H1 (cell line): ENCODE results near the gene GAB3. TPM values are rescaled to one million over a fixed set of nuclear protein-coding genes. Genes with fewer than 3 reads are reported as not detected.

ENCODE experiments used
- CBX8 ChIP-seq: fragments of 300-800, 300-1000 bp; sonication (generic); IDR thresholded peaks from 2 replicates; pipeline ENCODE4 v1.7.1; 2016; ENCODE audit warnings: low read depth, low read length, borderline replicate concordance
- CEBPB ChIP-seq: IDR thresholded peaks from 2 replicates; pipeline ENCODE4 v1.6.1; 2012; ENCODE audit warnings: low read depth, low read length
- FOSL1 ChIP-seq: IDR thresholded peaks from 2 replicates; pipeline ENCODE4 v1.6.1; 2011; ENCODE audit warnings: mild to moderate bottlenecking, low read depth, low read length, moderate library complexity; ENCODE audit not compliant: insufficient read depth
- GTF2F1 ChIP-seq: IDR thresholded peaks from 2 replicates; pipeline ENCODE4 v1.6.1; 2012; ENCODE audit warnings: low read depth, low read length, improper control_type of control experiment, borderline replicate concordance
- PHF8 ChIP-seq: fragments of 200-600 bp; sonication (generic); conservative IDR thresholded peaks from 2 replicates; pipeline ENCODE4 v1.7.1; 2012; ENCODE audit warnings: low read depth, mild to moderate bottlenecking, inconsistent platforms, low read length, moderate library complexity
- POLR2A ChIP-seq, 2 experiments: IDR thresholded peaks; 1 replicate in 1 of 2; 2 replicates in 1 of 2; pipeline ENCODE4 v1.6.1; 2011; ENCODE audit warnings: low read depth in 2 of 2, low read length in 2 of 2, mild to moderate bottlenecking in 2 of 2; ENCODE audit errors: control extremely low read depth in 1 of 2
- RFX5 ChIP-seq: IDR thresholded peaks from 2 replicates; pipeline ENCODE4 v1.6.1; 2011; ENCODE audit warnings: low read depth, low read length, improper control_type of control experiment, borderline replicate concordance
- SP4 ChIP-seq: IDR thresholded peaks from 2 replicates; pipeline ENCODE4 v1.6.1; 2012; ENCODE audit warnings: low read length, inconsistent platforms
- polyA plus RNA-seq, 7 experiments: library from polyadenylated mRNA; depleted of rRNA in 3 of 7; stranded (reverse) in 5 of 7; unstranded in 2 of 7; fragments of >200 nt in 5 of 7; fragments of 200-250 nt in 2 of 7; gene quantifications; 1 replicate in 5 of 7; 2 replicates in 1 of 7; 4 replicates in 1 of 7; pipeline versions ENCODE4 v1.2.1 to v1.2.3, GENCODE V29; 2011 to 2013; ENCODE audit warnings: missing spikeins in 2 of 7, mixed read lengths in 2 of 7
- total RNA-seq: library from RNA; stranded (reverse); fragmentation: NEBNext Ultra II Directional; extraction: Animal tissue kit (Norgen Biotek cat#: 25700); gene quantifications from 2 replicates; pipeline ENCODE4 v1.2.1, GENCODE V29; 2021
- TF ChIP-seq, protein P1 (sequence below): IDR thresholded peaks from 2 replicates; pipeline ENCODE4 v1.6.1; 2012; ENCODE audit warnings: inconsistent platforms
- TF ChIP-seq, protein P2 (sequence below): fragments of 300-600 bp; sonication (generic); IDR thresholded peaks from 2 replicates; pipeline ENCODE4 v1.7.1; 2012; ENCODE audit warnings: low read length, moderate library complexity, mild to moderate bottlenecking, inconsistent platforms; ENCODE audit not compliant: insufficient replicate concordance

The GAB3 gene
- total and polyA plus RNA-seq, 2 of the 8 experiments (the other 6 are each of a cell fraction or from before 2014, with no cell fraction given), result 0.48 to 1.2 TPM

DNA sequence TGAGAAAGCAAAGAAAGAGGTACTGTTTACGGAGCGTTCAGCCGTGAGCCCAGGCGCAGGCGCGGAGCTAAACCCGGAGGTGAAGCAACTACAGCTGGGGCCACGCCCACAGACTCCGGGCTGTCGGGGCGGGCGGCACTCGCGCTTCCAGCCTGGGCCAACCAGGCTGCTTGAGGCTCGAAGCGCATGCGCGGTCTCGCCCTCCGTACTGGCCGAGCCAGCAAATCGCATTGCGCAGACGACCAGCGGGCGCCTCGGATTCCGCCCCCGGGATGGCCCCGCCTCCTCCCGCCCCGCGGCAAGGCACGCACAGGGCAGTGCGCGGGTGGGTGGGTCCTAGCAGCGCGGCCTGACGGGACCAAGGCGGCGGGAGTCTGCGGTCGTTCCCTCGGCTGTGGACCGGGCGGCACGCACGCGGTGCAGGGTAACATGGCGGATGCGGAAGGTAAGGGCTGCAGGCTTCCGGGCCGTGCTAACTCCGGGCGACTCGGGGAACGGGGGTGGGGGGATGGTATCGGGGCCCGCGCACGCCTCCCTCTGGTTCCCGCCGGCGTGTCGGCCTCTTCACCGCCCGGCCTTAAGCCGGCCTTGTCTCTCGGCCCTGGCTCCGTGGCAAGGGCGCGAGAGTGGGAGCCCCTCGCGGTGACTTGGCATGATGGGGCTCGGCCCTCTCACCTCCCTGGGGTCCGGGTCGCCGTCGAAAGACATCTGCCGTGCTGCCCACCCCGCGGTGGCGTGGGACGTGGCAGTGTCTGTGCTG is 11.8 kb upstream of the GAB3 start, which contains the start of gene DKC1 (continued):
- TF ChIP-seq RFX5 (no peak), CBX8 (no peak), PHF8 (peak; percentile 77), POLR2A (IDR thresholded peaks at IDR 0.05; ENCODE audit: control extremely low read depth in 1 of 2, low read depth in 2 of 2, low read length in 2 of 2) (peak; percentile 60 to 66), GTF2F1 (no peak), CEBPB (peak; percentile 96), SP4 (no peak), FOSL1 (no peak)
- TF ChIP-seq, protein P1, sequence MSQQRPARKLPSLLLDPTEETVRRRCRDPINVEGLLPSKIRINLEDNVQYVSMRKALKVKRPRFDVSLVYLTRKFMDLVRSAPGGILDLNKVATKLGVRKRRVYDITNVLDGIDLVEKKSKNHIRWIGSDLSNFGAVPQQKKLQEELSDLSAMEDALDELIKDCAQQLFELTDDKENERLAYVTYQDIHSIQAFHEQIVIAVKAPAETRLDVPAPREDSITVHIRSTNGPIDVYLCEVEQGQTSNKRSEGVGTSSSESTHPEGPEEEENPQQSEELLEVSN, result peak; percentile 78
- TF ChIP-seq, protein P2, sequence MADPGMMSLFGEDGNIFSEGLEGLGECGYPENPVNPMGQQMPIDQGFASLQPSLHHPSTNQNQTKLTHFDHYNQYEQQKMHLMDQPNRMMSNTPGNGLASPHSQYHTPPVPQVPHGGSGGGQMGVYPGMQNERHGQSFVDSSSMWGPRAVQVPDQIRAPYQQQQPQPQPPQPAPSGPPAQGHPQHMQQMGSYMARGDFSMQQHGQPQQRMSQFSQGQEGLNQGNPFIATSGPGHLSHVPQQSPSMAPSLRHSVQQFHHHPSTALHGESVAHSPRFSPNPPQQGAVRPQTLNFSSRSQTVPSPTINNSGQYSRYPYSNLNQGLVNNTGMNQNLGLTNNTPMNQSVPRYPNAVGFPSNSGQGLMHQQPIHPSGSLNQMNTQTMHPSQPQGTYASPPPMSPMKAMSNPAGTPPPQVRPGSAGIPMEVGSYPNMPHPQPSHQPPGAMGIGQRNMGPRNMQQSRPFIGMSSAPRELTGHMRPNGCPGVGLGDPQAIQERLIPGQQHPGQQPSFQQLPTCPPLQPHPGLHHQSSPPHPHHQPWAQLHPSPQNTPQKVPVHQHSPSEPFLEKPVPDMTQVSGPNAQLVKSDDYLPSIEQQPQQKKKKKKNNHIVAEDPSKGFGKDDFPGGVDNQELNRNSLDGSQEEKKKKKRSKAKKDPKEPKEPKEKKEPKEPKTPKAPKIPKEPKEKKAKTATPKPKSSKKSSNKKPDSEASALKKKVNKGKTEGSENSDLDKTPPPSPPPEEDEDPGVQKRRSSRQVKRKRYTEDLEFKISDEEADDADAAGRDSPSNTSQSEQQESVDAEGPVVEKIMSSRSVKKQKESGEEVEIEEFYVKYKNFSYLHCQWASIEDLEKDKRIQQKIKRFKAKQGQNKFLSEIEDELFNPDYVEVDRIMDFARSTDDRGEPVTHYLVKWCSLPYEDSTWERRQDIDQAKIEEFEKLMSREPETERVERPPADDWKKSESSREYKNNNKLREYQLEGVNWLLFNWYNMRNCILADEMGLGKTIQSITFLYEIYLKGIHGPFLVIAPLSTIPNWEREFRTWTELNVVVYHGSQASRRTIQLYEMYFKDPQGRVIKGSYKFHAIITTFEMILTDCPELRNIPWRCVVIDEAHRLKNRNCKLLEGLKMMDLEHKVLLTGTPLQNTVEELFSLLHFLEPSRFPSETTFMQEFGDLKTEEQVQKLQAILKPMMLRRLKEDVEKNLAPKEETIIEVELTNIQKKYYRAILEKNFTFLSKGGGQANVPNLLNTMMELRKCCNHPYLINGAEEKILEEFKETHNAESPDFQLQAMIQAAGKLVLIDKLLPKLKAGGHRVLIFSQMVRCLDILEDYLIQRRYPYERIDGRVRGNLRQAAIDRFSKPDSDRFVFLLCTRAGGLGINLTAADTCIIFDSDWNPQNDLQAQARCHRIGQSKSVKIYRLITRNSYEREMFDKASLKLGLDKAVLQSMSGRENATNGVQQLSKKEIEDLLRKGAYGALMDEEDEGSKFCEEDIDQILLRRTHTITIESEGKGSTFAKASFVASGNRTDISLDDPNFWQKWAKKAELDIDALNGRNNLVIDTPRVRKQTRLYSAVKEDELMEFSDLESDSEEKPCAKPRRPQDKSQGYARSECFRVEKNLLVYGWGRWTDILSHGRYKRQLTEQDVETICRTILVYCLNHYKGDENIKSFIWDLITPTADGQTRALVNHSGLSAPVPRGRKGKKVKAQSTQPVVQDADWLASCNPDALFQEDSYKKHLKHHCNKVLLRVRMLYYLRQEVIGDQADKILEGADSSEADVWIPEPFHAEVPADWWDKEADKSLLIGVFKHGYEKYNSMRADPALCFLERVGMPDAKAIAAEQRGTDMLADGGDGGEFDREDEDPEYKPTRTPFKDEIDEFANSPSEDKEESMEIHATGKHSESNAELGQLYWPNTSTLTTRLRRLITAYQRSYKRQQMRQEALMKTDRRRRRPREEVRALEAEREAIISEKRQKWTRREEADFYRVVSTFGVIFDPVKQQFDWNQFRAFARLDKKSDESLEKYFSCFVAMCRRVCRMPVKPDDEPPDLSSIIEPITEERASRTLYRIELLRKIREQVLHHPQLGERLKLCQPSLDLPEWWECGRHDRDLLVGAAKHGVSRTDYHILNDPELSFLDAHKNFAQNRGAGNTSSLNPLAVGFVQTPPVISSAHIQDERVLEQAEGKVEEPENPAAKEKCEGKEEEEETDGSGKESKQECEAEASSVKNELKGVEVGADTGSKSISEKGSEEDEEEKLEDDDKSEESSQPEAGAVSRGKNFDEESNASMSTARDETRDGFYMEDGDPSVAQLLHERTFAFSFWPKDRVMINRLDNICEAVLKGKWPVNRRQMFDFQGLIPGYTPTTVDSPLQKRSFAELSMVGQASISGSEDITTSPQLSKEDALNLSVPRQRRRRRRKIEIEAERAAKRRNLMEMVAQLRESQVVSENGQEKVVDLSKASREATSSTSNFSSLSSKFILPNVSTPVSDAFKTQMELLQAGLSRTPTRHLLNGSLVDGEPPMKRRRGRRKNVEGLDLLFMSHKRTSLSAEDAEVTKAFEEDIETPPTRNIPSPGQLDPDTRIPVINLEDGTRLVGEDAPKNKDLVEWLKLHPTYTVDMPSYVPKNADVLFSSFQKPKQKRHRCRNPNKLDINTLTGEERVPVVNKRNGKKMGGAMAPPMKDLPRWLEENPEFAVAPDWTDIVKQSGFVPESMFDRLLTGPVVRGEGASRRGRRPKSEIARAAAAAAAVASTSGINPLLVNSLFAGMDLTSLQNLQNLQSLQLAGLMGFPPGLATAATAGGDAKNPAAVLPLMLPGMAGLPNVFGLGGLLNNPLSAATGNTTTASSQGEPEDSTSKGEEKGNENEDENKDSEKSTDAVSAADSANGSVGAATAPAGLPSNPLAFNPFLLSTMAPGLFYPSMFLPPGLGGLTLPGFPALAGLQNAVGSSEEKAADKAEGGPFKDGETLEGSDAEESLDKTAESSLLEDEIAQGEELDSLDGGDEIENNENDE, result no peak
